Stomach smooth muscle (tissue), 2 donors: ENCODE measurements around the gene RASL12.

Source experiments
- H3K27ac ChIP-seq: one replicate; pipeline ENCODE4 v1.7.0; 2013; ENCODE audit warnings: mild to moderate bottlenecking, low read length, inconsistent platforms
- H3K27me3 ChIP-seq, 2 donors: one replicate each; pipeline ENCODE4 v1.7.0; 2013; ENCODE audit warnings: low read length in 2 of 2; ENCODE audit not compliant: insufficient read depth in 2 of 2, control insufficient read depth in 1 of 2
- H3K36me3 ChIP-seq, 2 donors: one replicate each; pipeline ENCODE4 v1.7.0; 2013; ENCODE audit warnings: low read length in 2 of 2; ENCODE audit not compliant: control insufficient read depth in 2 of 2, insufficient read depth in 2 of 2
- H3K4me1 ChIP-seq: one replicate; pipeline ENCODE4 v1.7.0; 2013; ENCODE audit warnings: low read length; ENCODE audit not compliant: control insufficient read depth, insufficient read depth
- H3K4me3 ChIP-seq, 2 donors: one replicate each; pipeline ENCODE4 v1.7.0; 2013; ENCODE audit warnings: low read length in 2 of 2
- H3K9ac ChIP-seq, 2 donors: one replicate each; pipeline ENCODE4 v1.7.0; 2013; ENCODE audit warnings: low read length in 2 of 2, mild to moderate bottlenecking in 1 of 2
- H3K9me3 ChIP-seq, 2 donors: one replicate each; pipeline ENCODE4 v1.7.0; 2013; ENCODE audit warnings: low read length in 2 of 2; ENCODE audit not compliant: control insufficient read depth in 2 of 2
- donor health status: healthy.
- donor health status: Pancreatic carcinoma.

The RASL12 gene, protein sequence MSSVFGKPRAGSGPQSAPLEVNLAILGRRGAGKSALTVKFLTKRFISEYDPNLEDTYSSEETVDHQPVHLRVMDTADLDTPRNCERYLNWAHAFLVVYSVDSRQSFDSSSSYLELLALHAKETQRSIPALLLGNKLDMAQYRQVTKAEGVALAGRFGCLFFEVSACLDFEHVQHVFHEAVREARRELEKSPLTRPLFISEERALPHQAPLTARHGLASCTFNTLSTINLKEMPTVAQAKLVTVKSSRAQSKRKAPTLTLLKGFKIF

DNA sequence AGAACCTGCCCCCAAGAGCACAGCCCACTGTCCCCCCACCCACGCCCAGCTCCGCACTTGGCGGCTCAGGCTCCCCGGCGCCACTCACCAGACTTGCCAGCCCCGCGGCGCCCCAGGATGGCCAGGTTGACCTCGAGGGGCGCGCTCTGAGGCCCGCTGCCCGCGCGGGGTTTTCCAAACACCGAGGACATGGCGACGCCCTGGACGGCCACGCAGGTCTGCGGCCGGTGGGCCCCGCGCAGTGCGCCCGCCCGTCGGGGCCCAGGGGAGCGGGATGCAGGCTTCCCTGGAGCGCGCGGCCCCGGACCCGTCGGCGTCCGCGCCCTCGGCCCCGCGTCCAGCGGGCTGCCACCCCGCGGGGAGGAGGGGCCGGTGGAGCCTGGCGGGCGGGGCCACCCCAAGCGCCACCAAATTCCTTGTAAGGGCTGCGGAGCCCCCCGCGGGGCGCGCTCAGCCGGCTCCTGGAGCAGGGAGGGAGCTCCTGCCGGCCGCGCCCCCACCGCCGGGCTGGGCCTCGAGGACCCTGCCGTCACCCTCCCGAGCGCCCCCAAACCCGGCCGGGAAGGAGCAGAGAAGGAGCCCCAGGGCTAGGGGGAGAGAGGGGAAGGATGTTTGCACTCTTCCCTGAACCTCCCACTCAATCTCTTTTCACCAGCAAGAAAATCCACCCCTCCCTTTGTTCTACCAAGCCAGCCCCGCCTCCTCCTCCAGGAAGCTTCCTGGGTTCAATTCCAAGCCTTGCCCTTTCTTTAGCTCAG lies at the start of gene RASL12:
Gene RASL12 (minus strand): TSS at position 347 of the 758 bp plus-strand sequence. CDS start 156 bp downstream, at position 191.
- no peaks in the 10 kb centered on the region for H3K9me3 ChIP-seq
- H3K4me1 ChIP-seq, result peaks cover 62% of the 10 kb centered on the region
- peaks cover 2 to 5% of the 10 kb centered on the region in 2 donors for H3K27me3 ChIP-seq
- peak within 1 kb of the TSS; percentile 82 for H3K27ac ChIP-seq
- peak within 1 kb of the TSS; percentile 58 to 74 for H3K9ac ChIP-seq
- peak within 1 kb of the TSS; percentile 54 to 76 for H3K4me3 ChIP-seq
- no peaks in the 10 kb centered on the region for H3K36me3 ChIP-seq

DNA sequence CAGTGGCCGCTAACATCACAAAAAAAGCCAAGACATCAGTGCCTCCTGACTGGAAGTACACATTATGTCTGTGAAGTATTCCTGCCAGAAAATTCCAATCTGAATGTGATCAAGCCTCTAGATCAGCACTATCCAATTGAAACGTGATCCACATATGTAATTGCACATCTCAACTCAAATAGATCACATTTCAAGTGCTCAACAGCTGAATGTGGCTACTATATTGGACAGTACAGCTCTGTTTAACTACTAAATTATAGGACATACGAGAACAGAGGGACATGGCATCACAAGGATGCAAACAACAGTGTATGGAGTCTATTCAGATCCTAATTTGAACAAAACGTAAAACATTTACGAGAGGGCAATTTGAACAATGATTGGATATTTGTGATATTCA lies 47.8 kb upstream of the RASL12 start:
- Histone ChIP-seq H3K9ac (no peak overlapping the region), H3K27ac (no peak overlapping the region), H3K4me3 (no peak overlapping the region), H3K4me1 (no peaks in the 10 kb centered on the region), H3K27me3 (no peaks in the 10 kb centered on the region), H3K9me3 (no peaks in the 10 kb centered on the region), H3K36me3 (peaks cover 34 to 47% of the 10 kb centered on the region in 2 donors)

DNA sequence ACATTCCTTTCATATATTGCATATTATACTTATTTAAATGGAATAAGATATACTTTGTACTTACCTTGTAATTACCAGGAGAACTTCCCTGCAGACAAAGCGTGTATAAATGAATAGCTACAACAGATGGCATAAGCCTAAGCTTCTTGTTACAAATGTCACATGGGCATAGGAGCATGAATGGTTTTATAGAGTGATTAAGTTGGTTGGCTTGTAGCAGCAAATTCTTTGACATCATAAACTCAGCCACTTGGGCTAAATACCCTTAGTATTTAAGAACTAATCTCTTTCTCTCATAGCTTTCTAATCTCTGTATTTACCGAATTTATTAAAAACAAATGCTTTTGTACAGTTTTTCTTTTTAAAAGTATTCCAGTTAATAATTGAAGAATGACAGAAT lies 47.3 kb upstream of the RASL12 start, which contains the start of gene UBAP1L:
Gene UBAP1L (minus strand): TSS at position 115 of the 400 bp plus-strand sequence. CDS start 8,985 bp downstream, outside the sequence.
- H3K36me3 ChIP-seq, result peaks cover 34 to 47% of the 10 kb centered on the region in 2 donors

DNA sequence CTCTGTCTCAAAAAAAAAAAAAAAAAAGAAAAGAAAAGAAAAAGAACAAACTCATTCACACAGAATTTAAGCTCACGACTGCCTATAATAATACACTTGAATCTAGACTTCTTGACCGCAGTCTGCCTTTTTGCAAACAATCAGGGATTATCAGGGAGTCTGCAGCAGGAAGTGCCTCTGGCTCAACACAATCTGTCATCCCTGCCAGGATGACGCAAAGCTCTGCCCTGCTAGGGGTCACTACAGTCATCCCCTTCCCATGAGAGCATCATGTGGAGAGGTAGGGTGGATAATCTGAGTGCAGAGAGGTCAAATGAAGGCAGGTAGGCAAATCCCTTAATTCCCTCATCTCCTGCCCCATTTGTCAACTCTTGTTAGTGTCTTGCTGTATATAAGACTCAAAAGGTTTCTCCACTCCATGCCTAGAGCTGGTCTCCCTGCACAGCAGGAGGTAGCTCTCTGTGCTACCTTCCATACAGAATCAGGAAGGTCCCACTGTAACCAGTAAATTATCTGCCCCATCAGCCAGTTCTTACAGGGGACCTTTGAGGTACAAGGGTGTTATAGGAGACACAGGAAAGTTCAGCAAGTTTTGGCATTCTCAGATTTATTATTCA lies 43.0 kb upstream of the RASL12 start:
- Histone ChIP-seq H3K9ac (no peak overlapping the region), H3K4me3 (no peak overlapping the region), H3K36me3 (peaks cover 17 to 26% of the 10 kb centered on the region in 2 donors), H3K4me1 (no peaks in the 10 kb centered on the region), H3K27me3 (no peaks in the 10 kb centered on the region), H3K9me3 (no peaks in the 10 kb centered on the region), H3K27ac (no peak overlapping the region)

More for the DNA sequence above, 47.3 kb upstream of the RASL12 start, which contains the start of gene UBAP1L:
- Histone ChIP-seq H3K4me3 (no peak within 1 kb of the TSS), H3K9ac (no peak within 1 kb of the TSS), H3K27me3 (no peaks in the 10 kb centered on the region), H3K27ac (no peak within 1 kb of the TSS), H3K9me3 (no peaks in the 10 kb centered on the region), H3K4me1 (no peaks in the 10 kb centered on the region)

DNA sequence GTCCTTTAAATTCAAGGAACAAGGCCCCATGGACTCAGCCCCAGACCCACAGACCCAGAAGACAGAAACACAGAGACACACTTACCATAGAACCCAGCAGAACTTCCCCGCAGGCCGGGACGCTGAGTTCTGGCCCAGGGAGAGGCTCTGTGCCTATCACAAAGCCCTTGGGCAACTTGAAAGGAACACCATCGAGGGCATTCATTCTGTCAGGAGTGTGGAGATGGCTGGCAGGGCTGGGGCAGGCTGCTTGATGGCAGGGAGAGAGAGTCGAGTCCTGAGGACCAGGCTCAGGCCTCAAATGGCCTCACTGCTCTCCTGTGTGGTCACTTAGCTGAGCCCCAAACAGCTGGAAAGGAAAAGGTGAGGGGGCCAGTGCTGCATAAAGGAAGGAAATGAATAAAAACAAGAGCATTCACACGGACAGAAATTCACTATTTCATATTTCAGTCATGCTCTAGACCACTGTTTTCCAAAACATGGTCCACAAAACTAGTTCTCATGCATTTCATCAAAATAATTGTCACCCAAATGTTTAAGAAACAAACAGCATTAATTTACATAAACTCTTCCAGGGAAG lies 38.3 kb upstream of the RASL12 start:
- peaks cover 7% of the 10 kb centered on the region for H3K4me1 ChIP-seq

DNA sequence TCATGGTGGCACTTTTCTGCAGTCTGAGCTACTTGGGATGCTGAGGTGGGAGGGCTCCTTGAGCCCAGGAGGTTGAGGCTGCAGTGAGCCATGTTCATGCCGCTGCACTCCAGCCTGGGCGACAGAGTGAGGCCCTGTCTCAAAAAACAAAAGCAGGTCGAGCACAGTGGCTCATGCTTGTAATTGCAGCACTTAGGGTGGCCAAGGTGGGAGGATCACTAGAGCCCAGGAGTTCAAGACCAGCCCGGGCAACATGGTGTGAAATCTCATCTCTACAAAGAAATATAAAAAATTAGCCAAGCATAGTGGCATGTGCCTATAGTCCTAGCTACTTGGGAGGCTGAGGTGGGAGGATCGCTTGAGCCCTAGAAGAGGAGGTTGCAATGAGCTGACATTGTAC lies 37.2 kb upstream of the RASL12 start:
- H3K27me3 ChIP-seq, result no peaks in the 10 kb centered on the region
- no peaks in the 10 kb centered on the region for H3K9me3 ChIP-seq
- no peak overlapping the region for H3K9ac ChIP-seq
- no peak overlapping the region for H3K27ac ChIP-seq
- no peak overlapping the region for H3K4me3 ChIP-seq
- H3K4me1 ChIP-seq, result peaks cover 7% of the 10 kb centered on the region
- peaks cover 19 to 20% of the 10 kb centered on the region in 2 donors for H3K36me3 ChIP-seq

More for the DNA sequence above, 38.3 kb upstream of the RASL12 start:
- Histone ChIP-seq H3K9ac (no peak overlapping the region), H3K27me3 (no peaks in the 10 kb centered on the region), H3K9me3 (no peaks in the 10 kb centered on the region), H3K4me3 (no peak overlapping the region), H3K27ac (no peak overlapping the region), H3K36me3 (peaks cover 14 to 17% of the 10 kb centered on the region in 2 donors)

DNA sequence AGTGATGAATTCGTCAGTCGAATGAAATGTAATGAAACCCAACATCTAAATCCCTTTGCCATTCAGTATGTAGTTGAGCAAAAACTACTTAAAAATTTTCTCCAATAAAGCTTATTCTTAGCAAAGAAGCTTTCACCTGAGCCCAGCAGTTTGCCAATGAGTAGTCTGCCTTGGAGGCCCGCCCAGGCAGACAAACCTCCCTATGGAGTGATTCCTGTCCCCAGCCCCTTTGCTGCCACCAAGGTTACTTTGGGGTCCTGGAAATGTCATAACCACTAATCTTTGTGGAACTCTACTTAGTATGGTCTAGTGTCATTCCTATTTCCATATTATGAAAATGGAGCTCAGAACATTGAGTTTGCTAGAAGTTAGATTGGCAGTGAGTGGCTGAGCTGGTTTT lies 35.1 kb upstream of the RASL12 start:
- no peaks in the 10 kb centered on the region for H3K9me3 ChIP-seq
- no peak overlapping the region for H3K9ac ChIP-seq
- no peak overlapping the region for H3K4me3 ChIP-seq
- peaks cover 7% of the 10 kb centered on the region for H3K4me1 ChIP-seq
- no peak overlapping the region for H3K27ac ChIP-seq
- H3K27me3 ChIP-seq, result no peaks in the 10 kb centered on the region
- peaks cover 27 to 34% of the 10 kb centered on the region in 2 donors for H3K36me3 ChIP-seq

DNA sequence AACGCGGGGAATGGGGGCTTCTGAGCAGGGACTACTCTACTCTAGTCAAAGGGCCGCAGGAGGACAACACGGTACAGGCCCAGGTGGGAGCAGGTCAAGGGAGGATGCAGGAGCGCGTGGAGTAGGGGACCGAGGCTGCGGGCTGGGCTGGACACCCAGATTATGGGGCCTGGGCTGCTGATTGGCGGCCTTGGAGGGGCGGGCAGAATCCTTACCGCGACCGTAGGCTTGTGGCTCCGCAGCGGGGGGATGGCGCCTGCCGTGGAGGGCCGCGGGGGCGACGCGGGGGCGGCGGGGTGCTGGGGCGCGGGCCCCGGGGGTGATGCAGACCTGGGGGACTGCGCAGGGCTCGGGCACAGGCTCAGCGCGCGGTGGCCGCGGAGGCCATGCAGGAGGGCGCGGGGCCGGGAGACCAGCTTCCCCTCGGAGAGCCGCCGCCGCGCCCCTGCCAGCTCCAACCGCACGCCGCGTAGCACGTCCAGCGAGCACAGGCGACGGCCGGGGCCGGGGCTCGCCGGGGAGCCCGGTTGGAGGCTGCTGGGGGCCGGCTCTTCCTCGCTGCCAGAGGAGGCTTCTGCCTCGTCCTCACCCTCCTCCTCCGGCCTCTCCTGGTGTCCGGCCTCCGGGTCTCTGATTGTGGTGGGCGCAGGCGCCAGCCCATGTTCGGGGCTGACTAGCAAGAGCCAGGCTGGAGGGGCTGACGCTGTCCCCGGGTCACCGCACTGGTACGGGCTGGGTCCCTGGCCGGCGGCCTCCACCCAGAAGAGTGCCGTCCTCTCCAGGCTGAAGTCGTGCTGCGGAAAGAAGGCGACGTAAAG lies 34.3 kb upstream of the RASL12 start:
- Histone ChIP-seq H3K9me3 (no peaks in the 10 kb centered on the region), H3K4me3 (no peak overlapping the region), H3K36me3 (peaks cover 27 to 36% of the 10 kb centered on the region in 2 donors), H3K4me1 (peaks cover 7% of the 10 kb centered on the region), H3K27ac (no peak overlapping the region), H3K9ac (no peak overlapping the region), H3K27me3 (no peaks in the 10 kb centered on the region)

DNA sequence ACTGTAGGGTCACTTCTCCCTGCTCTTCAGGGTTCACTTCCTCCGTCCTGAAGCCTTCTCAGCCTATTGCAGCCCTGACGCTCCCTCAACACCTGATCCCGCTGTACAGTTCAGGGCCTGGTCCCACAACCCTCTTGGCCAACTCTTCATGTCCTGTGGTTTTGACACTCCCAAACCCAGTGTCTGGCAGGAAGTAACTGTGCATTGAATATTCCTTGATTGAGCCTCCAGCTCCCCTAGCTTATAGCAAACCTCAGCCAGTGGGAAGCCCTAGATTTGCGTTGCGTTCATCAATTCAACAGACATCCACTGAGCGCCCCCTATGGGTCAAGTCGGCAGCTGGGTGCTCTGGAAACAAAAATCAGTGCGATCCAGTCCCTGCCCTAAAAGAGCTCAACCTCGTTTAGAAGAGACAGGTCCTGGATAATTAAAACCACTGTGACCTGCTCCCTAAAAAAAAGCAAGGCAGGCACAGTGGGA lies 33.7 kb upstream of the RASL12 start:
- no peak overlapping the region for H3K27ac ChIP-seq
- H3K9ac ChIP-seq, result no peak overlapping the region
- H3K27me3 ChIP-seq, result no peaks in the 10 kb centered on the region
- peaks cover 27 to 37% of the 10 kb centered on the region in 2 donors for H3K36me3 ChIP-seq
- peaks cover 9% of the 10 kb centered on the region for H3K4me1 ChIP-seq
- H3K9me3 ChIP-seq, result no peaks in the 10 kb centered on the region
- H3K4me3 ChIP-seq, result no peak overlapping the region

DNA sequence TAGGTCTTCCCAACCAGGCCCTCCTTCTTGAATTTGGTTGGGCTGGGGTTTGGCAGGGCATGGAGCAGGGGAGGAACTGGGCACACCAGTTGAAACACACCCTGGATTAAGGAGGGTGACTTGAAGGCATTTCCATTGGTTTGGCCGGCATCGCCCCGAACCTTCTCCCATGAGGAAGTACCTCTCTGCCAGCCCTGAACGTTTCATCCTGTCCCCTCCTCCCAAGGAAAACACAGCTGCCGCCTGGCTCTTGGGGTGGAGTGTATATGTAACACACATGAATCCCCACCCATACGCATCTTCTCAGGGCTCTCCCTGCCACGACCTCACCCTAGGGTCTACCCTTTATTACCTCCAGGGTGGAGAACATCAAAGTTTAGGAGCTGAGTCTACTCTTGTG lies 32.7 kb upstream of the RASL12 start:
- Histone ChIP-seq H3K9ac (no peak overlapping the region), H3K4me1 (peaks cover 15% of the 10 kb centered on the region), H3K27ac (no peak overlapping the region), H3K36me3 (peaks cover 20 to 31% of the 10 kb centered on the region in 2 donors), H3K27me3 (no peaks in the 10 kb centered on the region), H3K9me3 (no peaks in the 10 kb centered on the region), H3K4me3 (no peak overlapping the region)
